ENCODE measurements around the gene DOCK7. TPM values are rescaled to one million over a fixed set of nuclear protein-coding genes. Genes with fewer than 3 reads are reported as not detected.

Gene DOCK7
- total and polyA plus RNA-seq, 7 donors: 3.1 to 12.9 (median 7.0) TPM

DNA sequence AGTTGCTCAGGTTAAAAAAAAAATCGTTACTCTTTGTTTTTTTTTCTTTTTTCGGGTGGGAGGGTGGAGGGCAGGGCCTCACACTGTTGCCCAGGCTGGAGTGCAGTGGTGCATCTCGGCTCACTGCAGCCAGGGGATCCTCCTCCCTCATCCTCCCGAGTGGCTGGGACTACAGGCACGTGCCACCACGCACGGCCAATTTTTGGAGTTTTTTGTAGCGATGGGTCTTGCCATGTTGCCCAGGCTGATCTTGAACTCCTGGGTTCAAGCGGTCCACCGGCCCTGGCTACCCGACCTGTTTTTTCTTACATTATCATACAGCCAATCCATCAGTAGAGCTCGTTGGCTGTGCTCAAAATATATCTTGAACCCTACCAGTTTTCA lies 253.6 kb downstream of the DOCK7 start:
- no peaks in the 10 kb centered on the region for H3K36me3 ChIP-seq (ENCODE audit: insufficient read depth in 1 of 2, low read depth in 1 of 2)
- TF ChIP-seq, protein P1, sequence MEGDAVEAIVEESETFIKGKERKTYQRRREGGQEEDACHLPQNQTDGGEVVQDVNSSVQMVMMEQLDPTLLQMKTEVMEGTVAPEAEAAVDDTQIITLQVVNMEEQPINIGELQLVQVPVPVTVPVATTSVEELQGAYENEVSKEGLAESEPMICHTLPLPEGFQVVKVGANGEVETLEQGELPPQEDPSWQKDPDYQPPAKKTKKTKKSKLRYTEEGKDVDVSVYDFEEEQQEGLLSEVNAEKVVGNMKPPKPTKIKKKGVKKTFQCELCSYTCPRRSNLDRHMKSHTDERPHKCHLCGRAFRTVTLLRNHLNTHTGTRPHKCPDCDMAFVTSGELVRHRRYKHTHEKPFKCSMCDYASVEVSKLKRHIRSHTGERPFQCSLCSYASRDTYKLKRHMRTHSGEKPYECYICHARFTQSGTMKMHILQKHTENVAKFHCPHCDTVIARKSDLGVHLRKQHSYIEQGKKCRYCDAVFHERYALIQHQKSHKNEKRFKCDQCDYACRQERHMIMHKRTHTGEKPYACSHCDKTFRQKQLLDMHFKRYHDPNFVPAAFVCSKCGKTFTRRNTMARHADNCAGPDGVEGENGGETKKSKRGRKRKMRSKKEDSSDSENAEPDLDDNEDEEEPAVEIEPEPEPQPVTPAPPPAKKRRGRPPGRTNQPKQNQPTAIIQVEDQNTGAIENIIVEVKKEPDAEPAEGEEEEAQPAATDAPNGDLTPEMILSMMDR (IDR thresholded peaks at IDR 0.05): no peak
- peaks cover 17% of the 10 kb centered on the region for H3K4me1 ChIP-seq
- intact Hi-C loops (cut with DNase I): loop anchor here in 1 of 2 donors (10.0 kb wide), 1 partner anchor 520 kb away; no protein-coding TSS in a partner anchor
- 89 to 93% (median 90%) methylated on average over 12 of the region's 12 CpGs for WGBS, 3 donors
- H3K9me3 ChIP-seq: no peaks in the 10 kb centered on the region
- H3K27me3 ChIP-seq (ENCODE audit: insufficient read depth in 3 of 3, low read length in 2 of 3): no peaks in the 10 kb centered on the region
- H3K27ac ChIP-seq: no peak overlapping the region
- no peak overlapping the region for H3K4me3 ChIP-seq
- ATAC-seq: no peak
- DNase-seq: no peak

DNA sequence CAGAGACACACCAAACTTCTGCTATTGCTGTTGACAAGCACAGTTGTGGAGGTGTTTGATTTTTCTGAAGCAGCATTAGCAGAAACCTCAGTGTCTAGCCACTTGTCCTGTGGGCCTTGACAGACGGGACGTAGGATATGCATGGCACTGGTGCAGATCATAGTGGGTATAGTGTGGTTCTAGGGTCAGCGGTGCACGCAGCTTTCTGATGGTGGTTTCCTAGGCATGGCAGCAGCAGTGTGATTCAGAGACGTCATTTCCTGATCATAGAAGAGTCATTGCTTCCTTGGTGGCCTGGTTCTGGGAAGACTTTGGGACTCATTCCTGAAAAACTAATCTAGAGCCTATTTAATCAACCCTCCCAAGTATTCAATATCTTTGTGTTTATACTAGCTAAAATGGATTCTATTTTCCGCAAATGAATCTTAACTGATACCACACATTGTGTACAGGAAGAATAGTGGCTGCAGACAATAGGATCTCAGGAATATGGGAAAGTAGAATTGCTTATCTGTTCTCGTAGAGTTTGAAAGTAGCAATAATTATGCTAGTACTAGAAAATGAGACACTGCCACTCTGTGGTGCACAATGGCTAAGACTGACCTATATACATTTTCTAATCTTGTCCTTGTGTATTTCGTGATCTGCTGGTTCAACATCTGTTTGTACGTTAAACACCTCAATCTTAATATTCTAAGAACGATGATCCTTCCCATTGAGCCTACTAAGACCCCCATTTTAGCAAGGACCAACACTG lies 254.1 kb downstream of the DOCK7 start:
- Histone ChIP-seq H3K36me3 (ENCODE audit: insufficient read depth in 1 of 2, low read depth in 1 of 2) (no peaks in the 10 kb centered on the region), H3K9me3 (no peaks in the 10 kb centered on the region), H3K27me3 (ENCODE audit: insufficient read depth in 3 of 3, low read length in 2 of 3) (no peaks in the 10 kb centered on the region), H3K27ac (no peak overlapping the region), H3K4me1 (peaks cover 12% of the 10 kb centered on the region), H3K4me3 (no peak overlapping the region)
- DNase-seq (no peak), ATAC-seq (no peak)
- intact Hi-C loops (cut with DNase I): loop anchor here in 1 of 2 donors (10.0 kb wide), 1 partner anchor 519 kb away; no protein-coding TSS in a partner anchor
- TF ChIP-seq, protein P1 (IDR thresholded peaks at IDR 0.05): no peak
- WGBS, 3 donors: 81 to 82% (median 81%) methylated on average over 10 of the region's 10 CpGs

DNA sequence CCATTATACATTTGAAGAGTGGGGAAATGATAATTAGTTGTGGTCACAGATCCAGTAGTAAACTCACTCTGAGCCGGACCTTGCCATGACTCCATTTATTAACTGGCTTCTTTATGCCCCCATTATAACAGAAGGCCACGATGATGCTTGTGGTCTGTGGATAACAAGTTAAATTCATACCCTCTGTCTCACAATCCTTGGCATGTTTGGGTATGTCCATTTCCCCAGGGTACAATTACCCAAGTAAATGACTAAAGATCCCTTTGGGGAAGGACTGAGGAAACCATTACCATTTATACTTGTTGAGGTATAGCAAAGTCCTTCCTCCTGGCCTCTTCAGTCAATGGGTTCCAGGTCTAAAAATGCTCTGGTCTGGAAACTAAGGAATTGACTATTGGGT lies 258.6 kb downstream of the DOCK7 start:
- 83 to 96% (median 86%) methylated on average over 2 of the region's 2 CpGs for WGBS, 3 donors
- TF ChIP-seq, protein P1 (IDR thresholded peaks at IDR 0.05): no peak
- intact Hi-C loops (cut with DNase I): no loop called here

DNA sequence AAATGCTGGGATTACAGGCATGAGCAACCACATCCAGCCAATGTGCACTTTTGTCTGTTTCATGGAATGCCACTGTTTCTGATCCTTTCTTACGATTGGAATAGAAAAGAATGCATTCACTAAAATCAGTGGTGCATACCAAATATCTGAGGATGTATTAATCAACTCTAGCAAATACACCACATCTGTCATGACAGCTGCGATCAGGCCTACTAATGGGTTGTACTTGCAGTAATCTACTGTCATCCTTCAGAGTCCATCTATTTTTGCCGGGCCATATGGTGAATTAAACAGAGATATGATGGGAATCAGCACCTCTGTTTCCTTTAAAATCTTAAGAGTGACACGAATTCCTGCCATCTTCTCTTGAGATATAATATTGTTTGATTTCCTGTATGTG lies 259.8 kb downstream of the DOCK7 start:
- TF ChIP-seq, protein P1 (IDR thresholded peaks at IDR 0.05): no peak
- no peak for DNase-seq
- intact Hi-C loops (cut with DNase I): no loop called here
- no peak for ATAC-seq
- no peaks in the 10 kb centered on the region for H3K36me3 ChIP-seq (ENCODE audit: insufficient read depth in 1 of 2, low read depth in 1 of 2)
- H3K4me3 ChIP-seq: no peak overlapping the region
- no peaks in the 10 kb centered on the region for H3K27me3 ChIP-seq (ENCODE audit: insufficient read depth in 3 of 3, low read length in 2 of 3)
- H3K27ac ChIP-seq: no peak overlapping the region
- no peaks in the 10 kb centered on the region for H3K9me3 ChIP-seq
- 57 to 60% (median 59%) methylated on average over 4 of the region's 4 CpGs for WGBS, 3 donors
- H3K4me1 ChIP-seq: no peaks in the 10 kb centered on the region

More for the DNA sequence above, 258.6 kb downstream of the DOCK7 start:
- H3K27ac ChIP-seq: no peak overlapping the region
- H3K27me3 ChIP-seq (ENCODE audit: insufficient read depth in 3 of 3, low read length in 2 of 3): no peaks in the 10 kb centered on the region
- DNase-seq: no peak
- no peak overlapping the region for H3K4me3 ChIP-seq
- H3K36me3 ChIP-seq (ENCODE audit: insufficient read depth in 1 of 2, low read depth in 1 of 2): no peaks in the 10 kb centered on the region
- no peaks in the 10 kb centered on the region for H3K9me3 ChIP-seq
- ATAC-seq: no peak
- no peaks in the 10 kb centered on the region for H3K4me1 ChIP-seq
